RCC 7860 (cell line): ENCODE results near the gene RND3.

Source experiments
- DNase-seq: peaks from one replicate; pipeline ENCODE4 v3.0.0-alpha.2; 2015; ENCODE audit warnings: low spot score
- FAIRE-seq: peaks from 2 replicates; lab custom pipeline; 2012; peaks lifted over from hg19 to GRCh38; lab: Jason Lieb, UNC

RND3 gene

GRCh38 chr2:150445398-150445797 lies 42.1 kb downstream of the RND3 start:
- no peak for FAIRE-seq
- no peak for DNase-seq

GRCh38 chr2:150442484-150442883 lies 45.0 kb downstream of the RND3 start:
- FAIRE-seq, result no peak
- no peak for DNase-seq

GRCh38 chr2:150441784-150442183 lies 45.7 kb downstream of the RND3 start:
- FAIRE-seq, result no peak
- no peak for DNase-seq

GRCh38 chr2:150441226-150441625 lies 46.2 kb downstream of the RND3 start:
- FAIRE-seq (no peak), DNase-seq (no peak)

DNA sequence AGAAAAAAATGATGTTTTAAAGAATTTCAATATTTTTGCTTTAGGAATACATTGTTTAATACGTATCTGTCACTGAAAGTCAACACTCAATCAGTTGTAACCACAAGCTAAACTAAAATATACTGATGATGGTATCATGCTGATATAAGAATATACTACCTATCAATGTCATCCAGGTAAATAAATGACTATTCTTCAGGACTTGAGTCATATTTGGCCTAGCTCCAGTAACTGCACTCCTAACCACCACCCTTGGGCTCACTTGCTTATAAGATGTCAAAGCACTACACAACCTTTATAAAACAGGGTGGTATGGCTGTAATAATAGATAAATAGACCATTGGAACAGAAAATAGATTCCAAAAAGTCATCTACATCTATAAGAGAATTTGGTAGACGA lies 48.8 kb downstream of the RND3 start:
- FAIRE-seq, result peak; percentile 86
- DNase-seq, result peak; percentile 69

DNA sequence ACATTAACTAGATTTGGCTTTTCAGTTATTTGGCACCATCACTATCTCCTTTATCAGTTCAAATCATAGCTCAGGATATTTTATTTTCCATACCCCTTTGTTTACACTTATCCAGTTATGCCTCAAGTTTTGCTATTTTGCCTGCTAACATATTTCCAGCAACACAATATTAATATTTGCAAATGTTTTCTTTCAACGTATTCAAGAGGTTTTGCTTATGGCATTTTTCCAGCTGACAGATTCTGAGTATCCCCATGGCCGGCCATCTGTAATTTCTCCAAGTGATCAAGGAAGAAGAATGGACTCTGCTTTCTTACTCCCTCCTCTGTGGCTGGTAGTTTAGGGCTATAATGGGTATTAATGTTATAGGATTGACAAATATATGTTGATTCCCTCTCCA lies 49.4 kb downstream of the RND3 start:
- DNase-seq (no peak), FAIRE-seq (no peak)

DNA sequence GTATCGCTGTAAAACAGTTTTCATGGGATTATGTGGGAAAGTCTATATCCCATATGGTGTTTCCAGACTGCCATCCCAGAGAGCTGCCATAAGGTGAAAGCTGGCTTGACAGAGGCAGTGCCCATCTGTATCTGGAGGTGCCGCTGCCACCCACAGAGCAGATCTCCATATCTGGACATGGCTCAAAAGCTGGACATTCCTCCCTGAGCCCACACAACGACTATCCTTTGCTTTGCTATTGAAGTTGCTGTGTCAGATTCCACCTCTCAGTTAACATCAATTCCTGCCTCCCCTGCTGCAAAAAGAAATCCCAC lies 55.2 kb downstream of the RND3 start:
- no peak for DNase-seq

DNA sequence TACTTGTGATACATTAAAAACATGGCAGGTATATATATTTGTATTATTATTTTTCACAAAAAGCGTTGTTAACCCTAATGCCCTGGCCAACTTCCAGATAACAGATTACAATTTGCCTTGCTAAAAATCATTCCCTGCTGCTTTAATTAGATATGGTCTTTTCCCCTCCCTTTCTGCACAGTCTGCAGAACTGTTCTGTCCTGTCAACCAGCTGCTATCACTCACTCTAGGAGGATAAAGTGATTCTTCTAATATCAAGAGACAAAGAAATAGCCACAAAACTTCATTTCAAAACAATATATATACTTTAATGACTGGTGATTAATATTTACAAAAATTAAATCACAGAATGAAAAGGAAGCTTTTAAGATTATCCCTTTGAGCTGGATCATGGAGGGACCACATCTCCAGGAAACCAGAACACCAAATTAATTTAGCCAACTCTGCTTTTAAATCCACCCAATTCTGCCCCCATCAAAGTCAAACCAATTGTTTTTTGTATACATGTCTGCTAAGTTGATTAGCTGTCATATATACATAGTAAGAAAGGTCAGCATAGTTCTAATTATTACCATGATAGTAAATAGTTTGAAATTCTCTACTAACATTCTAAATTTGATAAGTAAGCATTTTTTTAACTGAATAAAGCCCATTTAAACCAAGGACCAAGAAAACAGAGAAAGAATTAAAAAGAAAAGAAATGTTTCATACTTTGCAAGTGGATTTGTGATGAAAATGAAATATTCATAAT lies 55.7 kb downstream of the RND3 start:
- no peak for FAIRE-seq

More for the DNA sequence above, 55.2 kb downstream of the RND3 start:
- no peak for FAIRE-seq

DNA sequence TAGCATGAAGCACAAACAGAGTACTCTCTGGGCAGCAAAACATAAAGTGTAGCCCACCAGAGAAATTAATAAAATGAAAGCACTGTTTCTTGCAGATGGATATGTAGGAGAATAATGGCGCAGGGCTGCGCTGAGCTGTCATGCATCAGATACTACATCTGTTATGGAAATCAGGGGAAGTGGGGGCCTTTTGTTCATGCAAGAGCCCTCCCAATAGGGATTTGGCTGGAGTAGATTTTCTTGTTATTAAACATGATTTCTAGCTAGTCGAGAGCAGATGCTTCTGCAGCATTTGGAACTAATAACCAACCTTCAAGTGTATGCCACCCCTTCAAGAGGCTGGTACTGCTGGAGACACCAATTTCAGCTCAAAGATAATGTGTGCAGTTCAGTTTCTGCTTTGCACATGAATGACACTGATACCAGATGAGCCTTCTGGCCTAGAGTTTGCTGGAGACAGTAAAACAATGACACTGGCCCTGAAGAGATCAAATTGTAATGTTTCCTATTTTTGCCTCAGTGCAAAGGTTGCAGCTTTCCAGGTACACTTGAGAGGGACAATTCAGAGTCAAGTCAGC lies 58.0 kb downstream of the RND3 start:
- FAIRE-seq (no peak), DNase-seq (no peak)

More for the DNA sequence above, 55.7 kb downstream of the RND3 start:
- no peak for DNase-seq

- DNase-seq (no peak), FAIRE-seq (no peak)
These were observed 58.8 kb downstream of the RND3 start for GRCh38 chr2:150428641-150429040.

- no peak for FAIRE-seq
These were observed 60.2 kb downstream of the RND3 start for GRCh38 chr2:150427298-150427697.

GRCh38 chr2:150426724-150427123 lies 60.7 kb downstream of the RND3 start:
- DNase-seq, result no peak

More at GRCh38 chr2:150427298-150427697, 60.2 kb downstream of the RND3 start:
- DNase-seq, result no peak

GRCh38 chr2:150426315-150426714 lies 61.2 kb downstream of the RND3 start:
- no peak for FAIRE-seq
- no peak for DNase-seq

More at GRCh38 chr2:150426724-150427123, 60.7 kb downstream of the RND3 start:
- FAIRE-seq, result no peak

- FAIRE-seq (no peak), DNase-seq (peak; percentile 17)
These were observed 62.1 kb downstream of the RND3 start for GRCh38 chr2:150425121-150425955.

GRCh38 chr2:150424406-150424805 lies 63.1 kb downstream of the RND3 start:
- DNase-seq (no peak), FAIRE-seq (no peak)

GRCh38 chr2:150421126-150421651 lies 66.3 kb downstream of the RND3 start:
- no peak for DNase-seq
- no peak for FAIRE-seq

- FAIRE-seq, result no peak
These were observed 68.6 kb downstream of the RND3 start for GRCh38 chr2:150418916-150419315.

More at GRCh38 chr2:150418916-150419315, 68.6 kb downstream of the RND3 start:
- no peak for DNase-seq
